Fibroblast of lung (primary cell): ENCODE data around the gene C6orf118. TPM values are rescaled to one million over a fixed set of nuclear protein-coding genes. Genes with fewer than 3 reads are reported as not detected.

Experiments used
- DNase-seq, 2 donors: peaks; one replicate each; pipeline versions ENCODE4 v3.0.0 to v3.0.0-alpha.2; 2010; ENCODE audit warnings: low read depth in 2 of 2
- H2AFZ ChIP-seq: 2 replicates; pipeline ENCODE4 v1.5.1; 2012; ENCODE audit warnings: low read length, control low read depth, inconsistent platforms
- H3K27ac ChIP-seq: 2 replicates; pipeline ENCODE4 v1.5.1; 2011; ENCODE audit warnings: low read length, control low read depth; ENCODE audit not compliant: insufficient read depth
- H3K27me3 ChIP-seq: 2 replicates; pipeline ENCODE4 v1.5.1; 2011; ENCODE audit warnings: mild to moderate bottlenecking, low read length; ENCODE audit not compliant: control insufficient read depth, insufficient read depth
- H3K36me3 ChIP-seq: 2 replicates; pipeline ENCODE4 v1.5.1; 2011; ENCODE audit warnings: low read length; ENCODE audit not compliant: control insufficient read depth, insufficient read depth
- H3K4me1 ChIP-seq: 2 replicates; pipeline ENCODE4 v1.5.1; 2011; ENCODE audit warnings: low read length; ENCODE audit not compliant: control insufficient read depth, insufficient read depth; ENCODE audit errors: extremely low read depth
- H3K4me2 ChIP-seq: 2 replicates; pipeline ENCODE4 v1.5.1; 2011; ENCODE audit warnings: low read length, control low read depth; ENCODE audit not compliant: insufficient read depth; ENCODE audit errors: extremely low read depth
- H3K4me3 ChIP-seq, 4 experiments: fragments of 200-600 bp in 1 of 4; sonication (generic) in 1 of 4; replicated peaks in 1 of 4; 2 replicates each; pipeline ENCODE4 v1.5.1; 2011 to 2016; ENCODE audit warnings: low read length in 4 of 4, low read depth in 3 of 4, mild to moderate bottlenecking in 3 of 4, control low read depth in 2 of 4, inconsistent platforms in 1 of 4, mixed read lengths in 1 of 4; ENCODE audit not compliant: insufficient read depth in 1 of 4; ENCODE audit errors: control extremely low read depth in 1 of 4
- H3K79me2 ChIP-seq: 2 replicates; pipeline ENCODE4 v1.5.1; 2012; ENCODE audit warnings: mild to moderate bottlenecking, low read length, inconsistent platforms; ENCODE audit not compliant: control insufficient read depth, insufficient read depth
- H3K9ac ChIP-seq: 2 replicates; pipeline ENCODE4 v1.5.1; 2011; ENCODE audit warnings: mild to moderate bottlenecking, low read length, control low read depth; ENCODE audit not compliant: insufficient read depth
- H3K9me3 ChIP-seq: 2 replicates; pipeline ENCODE4 v1.5.1; 2012; ENCODE audit warnings: low read depth, low read length; ENCODE audit not compliant: control insufficient read depth, insufficient read depth
- H4K20me1 ChIP-seq: 2 replicates; pipeline ENCODE4 v1.5.1; 2011; ENCODE audit warnings: low read length; ENCODE audit not compliant: control insufficient read depth, insufficient read depth; ENCODE audit errors: extremely low read depth
- EZH2 ChIP-seq: IDR thresholded peaks from 2 replicates; pipeline ENCODE4 v1.5.1; 2012; ENCODE audit warnings: low read length, control low read depth, mild to moderate bottlenecking; ENCODE audit errors: missing control alignments
- polyA plus RNA-seq, 2 donors: library from polyadenylated mRNA; depleted of rRNA in 1 of 2; stranded (reverse) in 1 of 2; unstranded in 1 of 2; fragments of >200 nt; gene quantifications; 2 replicates each; pipeline ENCODE4 v1.2.1, GENCODE V29; 2011 to 2012; ENCODE audit warnings: missing spikeins in 1 of 2
- total RNA-seq: library from RNA; depleted of rRNA; stranded (reverse); fragments of >200 nt; gene quantifications from 2 replicates; pipeline ENCODE4 v1.2.1, GENCODE V29; 2014

C6orf118 gene
- total and polyA plus RNA-seq, 2 donors (not counting 1 experiment from before 2014, with no cell fraction given) = not detected

- H3K79me2 ChIP-seq = no peaks in the 10 kb centered on the region
- no peaks in the 10 kb centered on the region for H3K36me3 ChIP-seq
- no peak overlapping the region for H3K9ac ChIP-seq
- no peaks in the 10 kb centered on the region for H3K4me1 ChIP-seq
- H3K4me2 ChIP-seq = no peak overlapping the region
- TF ChIP-seq EZH2 = no peak
- H3K9me3 ChIP-seq = no peaks in the 10 kb centered on the region
- H3K4me3 ChIP-seq = no peak overlapping the region
- no peaks in the 10 kb centered on the region for H4K20me1 ChIP-seq
- H3K27ac ChIP-seq = no peak overlapping the region
- no peak overlapping the region for H2AFZ ChIP-seq
- no peaks in the 10 kb centered on the region for H3K27me3 ChIP-seq
- no peak for DNase-seq
Observed at GRCh38 chr6:165231177-165231576, 78.2 kb downstream of the C6orf118 start.
